ENCODE measurements around the gene CCDC181.

GRCh38 chr1:169368406-169368769 lies 58.9 kb downstream of the CCDC181 start:
- TF ChIP-seq CTCF (IDR thresholded peaks at IDR 0.05) (no peak), POLR2A (IDR thresholded peaks at IDR 0.05) (no peak)

Measured in adrenal gland (tissue), 5 donors.